ENCODE measurements around the gene SESTD1.
"Not testable (repeated sequence)": the region's sequence is repeated elsewhere in the genome, so short reads cannot be mapped to it uniquely, and the experiment has no call there.

SESTD1 gene

DNA sequence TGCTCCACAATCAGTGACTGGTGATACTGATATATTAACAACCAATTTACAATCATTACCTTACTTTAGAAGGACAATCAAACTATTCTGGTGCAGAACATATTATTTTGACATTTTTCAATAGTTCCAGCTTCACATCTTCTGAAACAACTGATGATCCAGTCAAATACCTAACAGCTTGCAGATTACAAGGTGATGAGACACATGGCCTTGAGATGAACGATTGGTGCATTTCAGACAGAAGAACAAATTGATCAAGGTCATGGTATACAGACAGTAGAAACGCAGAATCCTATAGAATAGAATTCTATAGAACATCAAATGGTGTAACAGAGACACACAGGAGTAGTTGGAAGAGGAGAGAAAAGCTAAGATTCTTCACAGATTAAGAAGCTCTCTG, 24.8 kb downstream of the SESTD1 start:
- in situ Hi-C loops (cut with HindIII; ENCODE audit: low sequenced_read_pairs): no loop called here

DNA sequence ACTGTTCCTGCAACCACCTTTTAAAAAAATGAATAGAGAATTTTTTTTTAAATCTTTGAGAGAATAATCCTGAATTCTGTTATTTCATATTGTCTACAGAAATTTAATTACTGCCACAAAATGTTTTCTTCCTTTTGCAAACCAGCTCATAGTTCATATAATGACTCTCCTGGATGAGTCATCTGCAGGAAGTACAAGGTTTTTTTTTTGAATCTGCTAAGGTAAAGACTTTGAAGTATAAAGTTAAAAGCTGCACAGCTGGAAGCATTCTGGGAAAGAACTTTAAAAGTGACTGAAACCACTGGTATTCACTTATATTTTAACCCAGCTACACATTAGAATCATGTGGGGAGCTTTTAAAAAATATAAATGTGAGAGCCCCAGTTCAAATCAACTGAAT, 25.4 kb downstream of the SESTD1 start:
- in situ Hi-C loops (cut with HindIII; ENCODE audit: low sequenced_read_pairs): no loop called here

DNA sequence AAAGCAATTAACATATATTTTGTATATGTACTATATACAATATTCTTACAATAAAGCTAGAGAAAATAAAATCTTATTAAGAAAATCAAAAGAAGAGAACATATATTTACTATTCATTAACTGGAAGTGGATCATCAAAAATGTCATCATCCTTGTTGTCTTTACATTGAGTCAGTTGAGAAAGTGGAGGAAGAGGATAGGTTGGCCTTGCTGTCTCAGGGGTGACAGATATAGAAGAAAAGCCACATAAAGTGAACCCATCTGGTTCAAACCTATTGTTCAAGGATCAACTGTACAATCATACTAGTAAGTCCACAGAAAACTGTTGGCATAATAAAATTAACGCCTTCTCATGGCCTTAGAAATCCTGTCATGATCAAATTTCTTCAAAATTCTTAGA, 26.6 kb downstream of the SESTD1 start:
- in situ Hi-C loops (cut with HindIII; ENCODE audit: low sequenced_read_pairs): no loop called here

DNA sequence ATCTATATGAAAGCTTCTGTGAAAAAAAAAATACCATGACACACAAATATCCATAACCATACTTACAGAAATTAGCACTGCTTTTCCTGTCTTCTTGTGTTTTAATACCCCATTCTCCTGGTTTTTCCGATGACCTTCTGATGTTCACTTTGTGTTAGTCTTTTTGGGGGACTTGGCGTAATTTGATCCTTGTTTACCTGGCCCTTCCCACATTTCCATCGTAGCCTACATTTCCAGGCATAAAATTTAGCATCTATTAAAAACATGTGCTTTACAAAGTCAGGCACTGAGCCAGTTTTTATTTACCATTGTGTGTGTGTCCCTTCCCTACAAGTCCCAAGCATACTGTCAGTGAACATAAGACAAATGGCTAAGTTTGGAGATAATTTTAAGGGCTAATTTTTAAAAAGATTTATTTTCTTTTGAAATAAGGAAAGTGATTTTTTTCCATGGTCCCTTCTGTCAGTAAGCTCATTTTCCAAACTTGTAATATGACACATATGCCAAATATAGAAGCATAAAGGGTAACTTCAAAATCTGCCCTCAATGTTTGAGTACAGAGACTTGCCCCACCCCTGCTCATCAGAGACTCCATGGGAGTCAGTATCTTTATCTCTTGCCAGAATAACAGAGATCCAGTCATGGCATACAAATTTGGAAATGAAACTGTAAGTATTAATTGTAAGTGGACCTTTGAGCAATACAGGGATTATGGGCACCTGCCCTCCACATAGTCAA, 27.3 kb downstream of the SESTD1 start:
- in situ Hi-C loops (cut with HindIII; ENCODE audit: low sequenced_read_pairs): no loop called here

DNA sequence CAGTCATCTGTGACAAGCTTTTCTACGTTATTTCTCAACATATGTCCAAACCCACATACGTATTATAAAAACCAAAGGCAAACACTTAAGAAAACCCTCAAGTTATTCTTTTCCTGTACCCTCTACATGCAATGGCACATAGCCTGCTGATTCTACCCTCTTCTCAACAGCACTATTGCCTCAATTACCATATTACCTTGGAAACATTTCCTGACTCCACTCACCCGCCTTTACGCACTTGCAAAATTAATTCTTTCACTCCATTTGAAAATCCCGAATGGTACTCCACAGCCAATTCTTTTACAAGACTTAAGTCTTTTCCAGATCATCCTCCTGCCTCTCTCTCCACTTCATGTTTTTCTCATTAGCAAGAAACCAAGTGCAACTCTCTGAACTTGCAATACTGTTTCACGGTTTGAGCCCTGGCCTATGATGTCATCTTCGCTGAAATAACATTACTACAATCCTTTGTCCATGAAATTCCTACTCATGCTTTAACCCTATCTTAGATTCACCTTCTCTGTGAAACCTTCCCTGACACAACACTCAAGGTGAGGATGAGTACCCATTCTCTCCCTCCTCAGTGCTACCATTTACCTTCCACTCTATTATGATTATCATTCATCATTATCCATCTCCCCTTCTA, 29.0 kb downstream of the SESTD1 start:
- in situ Hi-C loops (cut with HindIII; ENCODE audit: low sequenced_read_pairs): no loop called here

DNA sequence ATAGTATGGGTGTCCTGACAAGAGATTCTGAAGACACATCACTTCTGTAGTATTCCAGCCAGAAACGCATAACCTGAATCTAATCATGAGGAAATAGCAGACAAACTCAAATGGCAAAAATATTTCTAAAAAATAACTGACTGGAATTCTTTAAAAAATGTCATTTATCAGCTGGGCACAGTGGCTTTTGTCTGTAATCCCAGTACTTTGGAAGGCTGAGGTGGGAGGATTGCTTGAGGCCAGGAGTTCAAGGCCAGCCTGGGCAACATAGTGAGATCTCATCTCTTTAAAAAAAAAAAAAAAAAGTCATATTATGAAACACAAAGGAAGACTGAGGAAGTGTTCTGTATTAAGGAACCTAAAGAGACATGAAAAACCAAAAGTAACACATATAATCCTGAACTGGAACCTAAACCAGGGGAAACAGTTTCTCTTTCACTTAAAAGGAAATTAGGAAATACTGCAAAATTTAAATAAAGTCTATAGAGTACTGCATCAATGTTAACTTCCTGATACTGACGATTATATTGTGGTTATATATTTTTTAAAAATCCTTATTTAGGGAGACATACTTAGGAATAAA, 29.9 kb downstream of the SESTD1 start:
- in situ Hi-C loops (cut with HindIII; ENCODE audit: low sequenced_read_pairs): no loop called here

DNA sequence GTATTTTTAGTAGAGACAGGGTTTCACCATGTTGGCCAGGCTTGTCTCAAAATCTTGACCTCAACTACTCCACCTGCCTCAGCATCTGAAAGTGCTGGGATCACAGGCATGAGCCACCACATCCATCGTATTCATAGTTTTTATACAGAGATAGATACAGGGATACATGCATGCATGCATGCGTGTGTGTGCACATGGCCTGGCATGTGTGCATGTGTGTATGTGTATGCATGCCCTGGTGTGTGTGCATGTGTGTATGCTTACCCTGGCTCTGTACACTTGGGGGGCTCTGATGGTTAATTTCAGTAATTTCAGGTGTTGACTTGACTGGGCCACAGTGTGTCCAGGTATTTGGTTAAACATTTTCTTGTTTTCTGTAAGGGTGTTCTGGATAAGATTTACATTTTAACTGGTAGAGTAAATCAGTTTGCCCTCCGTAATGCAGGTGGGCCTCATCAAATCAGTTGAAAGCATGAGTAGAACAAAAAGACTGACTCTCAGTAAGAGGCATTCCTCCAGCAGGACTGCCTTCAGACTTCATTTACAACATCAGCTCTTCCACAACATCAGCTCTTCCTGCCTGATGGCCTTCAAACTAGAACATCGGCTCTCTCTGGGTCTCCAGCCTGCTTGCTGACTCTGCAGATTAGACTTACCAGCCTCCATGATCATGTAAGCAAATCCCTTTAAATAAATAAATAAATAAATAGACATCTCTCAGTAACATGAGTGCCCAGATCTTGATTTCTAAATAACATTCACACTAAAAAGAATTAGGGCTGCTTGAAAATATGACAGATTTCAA, 30.8 kb downstream of the SESTD1 start:
- in situ Hi-C loops (cut with HindIII; ENCODE audit: low sequenced_read_pairs): no loop called here

DNA sequence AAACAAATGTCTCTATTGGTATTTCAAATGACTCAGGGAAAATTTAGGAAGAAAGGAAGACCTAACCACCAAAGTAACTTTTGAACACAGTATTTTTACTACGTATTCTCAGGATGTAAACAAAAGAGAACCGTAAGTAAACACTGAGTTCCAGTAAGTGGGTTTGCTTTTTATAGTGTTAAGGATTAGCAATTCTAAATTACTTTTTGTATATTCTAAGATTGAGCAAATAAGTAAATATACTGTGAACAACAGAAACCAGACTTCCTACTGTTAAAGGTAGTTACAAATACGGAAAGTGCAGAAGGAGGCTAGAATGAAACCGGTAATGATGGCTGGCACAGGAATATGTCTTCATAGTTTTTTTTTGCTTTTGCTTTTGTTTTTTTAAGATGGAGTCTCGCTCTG, 31.5 kb downstream of the SESTD1 start:
- in situ Hi-C loops (cut with HindIII; ENCODE audit: low sequenced_read_pairs): no loop called here

DNA sequence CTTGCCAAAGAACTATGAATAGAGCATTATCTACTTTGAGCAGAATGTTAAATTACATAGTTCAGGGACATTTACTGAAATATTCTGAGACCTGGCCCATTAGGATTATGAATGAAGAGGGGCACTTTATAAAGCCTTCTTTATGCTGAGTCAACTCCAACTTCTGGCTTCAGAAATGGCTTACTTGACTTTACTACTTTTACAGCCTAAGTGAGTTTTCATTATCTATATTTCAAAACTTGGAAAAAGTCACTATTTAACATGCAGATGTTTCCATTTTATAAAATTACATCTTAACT, 37.7 kb downstream of the SESTD1 start:
- in situ Hi-C loops (cut with HindIII; ENCODE audit: low sequenced_read_pairs): no loop called here

DNA sequence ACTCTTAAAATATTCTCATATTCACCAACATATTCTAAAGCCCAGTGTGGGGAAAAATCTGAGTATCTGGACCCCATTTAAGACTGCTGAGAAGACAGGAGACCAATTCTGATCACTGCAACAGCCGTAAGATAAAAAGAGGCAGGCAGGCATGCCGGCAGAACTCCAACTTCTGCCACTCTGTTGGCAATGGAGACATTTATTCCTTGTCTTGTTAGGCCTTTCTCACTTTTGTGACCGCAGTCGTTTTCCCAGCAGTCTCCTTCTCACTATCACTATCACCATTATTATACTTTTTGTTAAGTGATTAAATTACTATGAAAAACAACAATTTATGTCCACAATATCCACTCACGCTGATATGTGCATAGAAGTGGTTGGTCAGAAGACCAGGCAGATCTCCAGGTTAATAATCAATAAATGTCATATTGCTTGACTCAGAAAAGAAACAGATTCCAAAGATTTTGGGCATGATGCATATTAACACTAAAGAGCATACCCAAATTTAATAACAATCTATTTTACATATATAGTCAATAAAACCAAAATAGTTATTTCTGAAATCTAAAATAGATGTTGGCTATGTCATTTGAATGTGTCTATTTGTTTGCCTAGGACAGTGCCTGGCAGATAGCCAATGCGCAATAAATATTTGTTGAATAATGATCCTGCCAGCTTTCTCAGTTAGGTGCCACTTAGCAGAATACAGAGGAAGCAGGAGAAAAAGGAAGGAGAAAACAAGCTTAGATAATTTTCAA, 38.2 kb downstream of the SESTD1 start:
- in situ Hi-C loops (cut with HindIII; ENCODE audit: low sequenced_read_pairs): no loop called here

DNA sequence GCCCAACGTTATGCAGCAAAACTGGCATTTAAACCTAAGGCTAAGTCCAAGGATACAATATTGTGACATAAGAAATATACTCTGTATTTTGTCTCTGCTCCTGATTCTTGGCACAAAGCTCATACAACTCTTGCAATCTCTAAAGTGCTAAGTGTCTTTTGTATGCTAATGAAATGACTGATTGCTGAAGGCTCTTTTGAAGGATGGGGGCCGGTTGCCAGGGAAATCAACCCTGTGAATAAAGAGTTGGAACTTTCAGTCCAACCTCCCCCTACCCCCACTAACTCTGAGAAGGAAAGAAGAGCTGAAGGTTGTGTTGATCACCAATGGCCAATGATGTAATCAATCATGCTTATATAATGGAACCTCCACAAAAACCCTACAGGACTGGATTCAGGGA, 40.3 kb downstream of the SESTD1 start:
- in situ Hi-C loops (cut with HindIII; ENCODE audit: low sequenced_read_pairs): no loop called here

DNA sequence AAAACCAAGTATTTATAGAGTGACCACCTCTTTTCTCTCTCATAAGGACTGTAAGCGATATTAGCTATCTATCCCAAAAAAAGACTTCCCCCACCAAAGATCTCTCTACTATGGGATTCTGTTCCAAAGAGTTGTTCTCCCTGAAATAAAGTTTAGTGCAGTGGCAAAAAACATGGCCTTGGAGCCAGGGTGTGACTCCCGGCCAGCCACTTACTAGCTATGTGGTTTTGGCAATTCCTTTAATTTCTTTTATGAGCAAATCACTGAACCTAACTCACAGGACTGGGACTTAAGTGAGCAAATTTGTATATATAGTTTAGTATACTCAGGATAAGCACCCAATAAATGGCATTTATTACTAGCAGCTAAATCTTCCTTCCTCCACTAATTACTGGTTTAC, 42.6 kb downstream of the SESTD1 start:
- in situ Hi-C loops (cut with HindIII; ENCODE audit: low sequenced_read_pairs): no loop called here

DNA sequence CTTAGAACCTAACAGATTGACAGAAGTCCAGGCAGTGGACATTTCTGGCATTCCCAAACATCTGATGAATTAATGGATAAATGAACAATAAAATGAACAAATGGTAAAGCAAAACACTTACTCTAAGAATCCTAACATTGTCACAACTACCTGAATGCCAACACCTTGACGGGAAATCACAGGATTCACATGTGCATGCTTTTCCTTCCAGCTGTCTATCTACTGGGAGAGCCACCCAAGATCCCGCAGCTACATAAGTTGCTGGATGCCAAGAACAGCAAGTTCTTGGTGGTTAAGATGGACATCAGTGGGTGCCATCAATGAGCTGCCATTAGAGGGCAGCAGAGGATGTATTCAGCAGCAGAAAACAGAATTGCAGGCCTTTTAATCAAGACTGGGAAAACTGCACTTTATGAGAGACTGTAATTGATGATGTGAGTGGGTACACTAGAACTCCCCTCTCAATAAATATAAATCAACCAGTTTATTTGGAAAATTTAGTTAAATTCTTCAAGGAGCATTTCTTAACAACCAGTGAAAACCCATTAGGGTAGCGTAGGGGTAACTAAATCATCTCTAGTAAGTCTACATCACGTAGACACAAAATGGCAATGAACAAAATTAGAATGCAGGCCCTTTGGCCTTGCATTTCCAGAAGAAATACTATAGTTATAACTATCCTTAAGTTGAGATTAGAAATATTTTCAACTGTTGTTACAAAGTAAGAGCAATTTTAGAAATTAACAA, 45.6 kb downstream of the SESTD1 start:
- in situ Hi-C loops (cut with HindIII; ENCODE audit: low sequenced_read_pairs): no loop called here

DNA sequence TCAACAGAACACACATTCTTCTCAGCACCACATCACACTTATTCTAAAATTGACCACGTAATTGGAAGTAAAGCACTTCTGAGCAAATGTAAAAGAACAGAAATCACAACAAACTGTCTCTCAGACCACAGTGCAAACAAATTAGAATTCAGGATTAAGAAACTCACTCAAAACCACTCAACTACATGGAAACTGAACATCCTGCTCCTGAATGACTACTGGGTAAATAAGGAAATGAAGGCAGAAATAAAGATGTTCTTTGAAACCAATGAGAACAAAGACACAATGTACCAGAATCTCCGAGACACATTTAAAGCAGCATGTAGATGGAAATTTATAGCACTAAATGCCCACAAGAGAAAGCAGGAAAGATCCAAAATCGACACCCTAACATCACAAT, 50.0 kb downstream of the SESTD1 start:
- in situ Hi-C loops (cut with HindIII; ENCODE audit: low sequenced_read_pairs): not testable (repeated sequence)

DNA sequence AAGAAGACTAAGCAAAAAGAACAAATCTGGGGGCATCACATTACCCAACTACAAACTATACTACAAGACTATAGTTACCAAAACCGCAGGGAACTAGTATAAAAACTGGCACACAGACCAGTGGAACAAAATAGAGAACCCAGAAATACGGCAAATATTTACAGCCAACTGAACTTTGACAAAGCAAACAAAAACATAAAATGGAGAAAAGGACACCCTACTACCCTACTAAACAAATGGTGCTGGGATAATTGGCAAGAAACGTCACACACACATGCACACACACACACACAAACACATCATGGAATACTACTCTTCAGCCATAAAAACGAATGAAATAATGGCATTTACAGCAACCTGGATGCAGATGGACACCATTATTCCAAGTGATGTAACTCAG, 53.3 kb downstream of the SESTD1 start:
- in situ Hi-C loops (cut with HindIII; ENCODE audit: low sequenced_read_pairs): no loop called here

DNA sequence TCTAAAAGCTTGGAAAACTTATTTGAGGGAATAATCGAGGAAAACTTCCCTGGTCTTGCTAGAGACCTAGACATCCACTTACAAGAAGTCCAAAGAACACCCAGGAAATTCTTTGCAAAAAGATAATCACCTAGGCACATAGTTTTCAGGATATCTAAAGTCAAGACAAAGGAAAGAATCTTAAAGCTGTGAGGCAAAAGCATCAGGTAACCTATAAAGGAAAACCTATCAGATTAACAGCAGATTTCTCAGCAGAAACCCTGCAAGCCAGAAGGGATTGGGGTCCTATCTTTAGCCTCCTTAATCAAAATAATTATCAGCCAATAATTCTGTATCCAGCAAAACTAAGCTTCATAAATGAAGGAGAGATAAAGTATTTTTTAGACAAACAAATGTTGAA, 56.4 kb downstream of the SESTD1 start:
- in situ Hi-C loops (cut with HindIII; ENCODE audit: low sequenced_read_pairs): not testable (repeated sequence)

DNA sequence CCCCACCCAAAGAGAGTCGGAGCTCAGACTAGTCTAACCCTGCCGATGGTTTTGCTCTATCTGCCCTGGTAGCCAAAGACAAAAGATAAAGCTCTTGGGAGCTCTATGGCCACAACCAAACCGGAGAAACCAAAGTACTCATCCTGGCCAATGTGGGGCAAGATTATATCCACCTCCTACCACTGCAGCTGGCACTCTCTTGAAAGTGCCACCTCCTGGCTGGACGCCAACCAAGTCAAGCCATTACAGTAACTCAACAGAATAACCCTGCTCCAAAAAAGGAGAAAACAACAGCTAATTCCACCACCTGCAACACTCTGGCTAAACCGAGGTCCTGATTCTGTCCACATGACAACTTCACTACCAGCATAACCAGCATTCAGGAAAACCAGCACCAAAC, 57.6 kb downstream of the SESTD1 start:
- in situ Hi-C loops (cut with HindIII; ENCODE audit: low sequenced_read_pairs): no loop called here

DNA sequence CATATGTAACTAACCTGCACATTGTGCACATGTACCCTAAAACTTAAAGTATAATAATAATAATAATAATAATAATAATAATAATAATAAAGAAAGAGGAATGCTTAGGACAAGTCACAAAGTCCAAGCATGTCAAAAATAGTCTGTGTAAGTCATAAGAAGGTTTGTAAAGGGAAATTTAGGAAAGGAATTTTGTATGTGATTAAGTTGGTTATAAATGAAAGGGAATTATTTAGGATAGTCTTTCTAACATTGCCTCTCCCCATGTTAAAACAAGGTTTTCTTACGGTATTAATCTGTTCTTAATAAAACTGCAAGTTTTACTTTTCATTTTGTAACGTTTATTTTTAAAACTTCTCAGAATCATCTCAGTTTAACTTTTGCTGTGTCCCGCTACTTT, 62.8 kb downstream of the SESTD1 start:
- in situ Hi-C loops (cut with HindIII; ENCODE audit: low sequenced_read_pairs): no loop called here

DNA sequence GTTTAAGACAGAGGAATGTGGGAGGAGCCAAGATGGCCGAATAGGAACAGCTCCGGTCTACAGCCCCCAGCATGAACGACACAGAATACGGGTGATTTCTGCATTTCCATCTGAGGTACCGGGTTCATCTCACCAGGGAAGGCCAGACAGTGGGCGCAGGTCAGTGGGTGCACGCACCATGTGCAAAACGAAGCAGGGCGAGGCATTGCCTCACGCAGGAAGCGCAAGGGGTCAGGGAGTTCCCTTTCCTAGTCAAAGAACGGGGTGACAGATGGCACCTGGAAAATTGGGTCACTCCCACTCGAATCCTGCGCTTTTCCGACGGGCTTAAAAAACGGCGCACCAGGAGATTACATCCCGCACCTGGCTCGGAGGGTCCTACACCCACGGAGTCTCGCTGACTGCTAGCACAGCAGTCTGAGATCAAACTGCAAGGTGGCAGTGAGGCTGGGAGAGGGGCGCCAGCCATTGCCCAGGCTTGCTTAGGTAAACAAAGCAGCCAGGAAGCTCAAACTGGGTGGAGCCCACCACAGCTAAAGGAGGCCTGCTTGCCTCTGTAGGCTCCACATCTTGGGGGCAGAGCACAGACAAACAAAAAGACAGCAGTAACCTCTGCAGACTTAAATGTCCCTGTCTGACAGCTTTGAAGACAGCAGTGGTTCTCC, 68.6 kb downstream of the SESTD1 start:
- in situ Hi-C loops (cut with HindIII; ENCODE audit: low sequenced_read_pairs): not testable (repeated sequence)

DNA sequence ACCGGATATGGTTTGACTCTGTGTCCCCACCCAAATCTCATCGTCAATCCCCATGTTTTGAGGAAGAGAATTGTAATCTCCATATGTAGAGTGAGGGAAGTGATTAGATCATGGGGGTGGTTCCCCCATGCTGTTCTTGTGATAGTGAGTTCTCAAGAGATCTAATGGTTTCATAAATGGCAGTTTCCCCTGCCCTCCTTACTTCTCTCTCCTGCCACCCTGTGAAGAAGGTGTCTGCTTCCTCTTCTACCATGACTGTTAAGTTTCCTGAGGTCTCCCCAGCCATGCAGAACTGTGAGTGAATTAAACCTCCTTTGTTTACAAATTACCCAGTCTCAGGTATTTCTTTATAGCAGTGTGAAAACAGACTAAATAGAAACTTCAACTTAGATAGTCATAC, 69.5 kb downstream of the SESTD1 start:
- in situ Hi-C loops (cut with HindIII; ENCODE audit: low sequenced_read_pairs): no loop called here
